IMR-90 (cell line): ENCODE measurements around the gene ZNF521. TPM values are rescaled to one million over a fixed set of nuclear protein-coding genes. Genes with fewer than 3 reads are reported as not detected.

Source experiments
- ATAC-seq: fragments of 200-7000 bp; cut with Tn5 transposase; 2 replicates; pipeline ENCODE4 v1.9.1; 2020; ENCODE audit warnings: low read depth, mild to moderate bottlenecking, moderate library complexity
- BruUV-seq: library from RNA; stranded (reverse); fragments of 400-500 nt; replicated peaks from 2 replicates; lab custom pipeline; 2021; lab: Mats Ljungman, UMichigan
- CTCF ChIA-PET: fragments of 300-600 bp; formaldehyde crosslinking; extraction: SDS; loops from one replicate; lab custom pipeline; 2021; ENCODE audit warnings: antibody characterized with exemption; lab: Yijun Ruan, JAX
- POLR2A ChIA-PET: fragments of 300-600 bp; sonication (Branson Sonifier 250); formaldehyde crosslinking; loops from one replicate; lab custom pipeline; 2022; ENCODE audit warnings: antibody characterized with exemption; ENCODE audit not compliant: unreplicated experiment; lab: Charles Lee
- DNase-seq: peaks from one replicate; pipeline ENCODE4 v3.0.0; 2013
- H2AFZ ChIP-seq: replicated peaks from 2 replicates; pipeline ENCODE3; 2013; ENCODE audit warnings: low read length, mild to moderate bottlenecking; ENCODE audit not compliant: poor library complexity
- H2AK5ac ChIP-seq: 2 replicates; pipeline ENCODE4 v1.6.1; 2013; ENCODE audit warnings: low read depth, low read length, inconsistent platforms
- H2AK9ac ChIP-seq: replicated peaks from 2 replicates; pipeline ENCODE3; 2013; ENCODE audit warnings: mild to moderate bottlenecking, low read depth, low read length, moderate library complexity; ENCODE audit not compliant: poor library complexity
- H2BK120ac ChIP-seq: 2 replicates; pipeline ENCODE4 v1.6.1; 2013; ENCODE audit warnings: low read depth, low read length, inconsistent platforms
- H2BK15ac ChIP-seq: 3 replicates; pipeline ENCODE4 v1.6.1; 2013; ENCODE audit warnings: low read depth, low read length, inconsistent platforms
- H2BK20ac ChIP-seq: 2 replicates; pipeline ENCODE4 v1.6.1; 2013; ENCODE audit warnings: low read depth, mild to moderate bottlenecking, inconsistent platforms, low read length, moderate library complexity
- H2BK5ac ChIP-seq: 2 replicates; pipeline ENCODE4 v1.6.1; 2013; ENCODE audit warnings: mild to moderate bottlenecking, low read depth, low read length, inconsistent platforms; ENCODE audit not compliant: poor library complexity, severe bottlenecking
- H3K14ac ChIP-seq: replicated peaks from 2 replicates; pipeline ENCODE4 v1.6.1; 2013; ENCODE audit warnings: low read depth, low read length, inconsistent platforms
- H3K18ac ChIP-seq: 2 replicates; pipeline ENCODE4 v1.6.1; 2013; ENCODE audit warnings: low read depth, low read length, control low read depth
- H3K23ac ChIP-seq: 2 replicates; pipeline ENCODE4 v1.6.1; 2013; ENCODE audit warnings: low read depth, low read length, inconsistent platforms
- H3K27ac ChIP-seq: 2 replicates; pipeline ENCODE4 v1.5.1; 2013; ENCODE audit warnings: mild to moderate bottlenecking, control low read depth, low read length; ENCODE audit not compliant: insufficient read depth
- H3K27me3 ChIP-seq: 2 replicates; pipeline ENCODE4 v1.6.1; 2013; ENCODE audit warnings: low read length; ENCODE audit not compliant: control insufficient read depth, insufficient read depth
- H3K36me3 ChIP-seq: 2 replicates; pipeline ENCODE4 v1.6.1; 2013; ENCODE audit warnings: low read length, mixed read lengths; ENCODE audit not compliant: control insufficient read depth, insufficient read depth
- H3K4ac ChIP-seq: 2 replicates; pipeline ENCODE4 v1.6.1; 2013; ENCODE audit warnings: low read depth, low read length, inconsistent platforms
- H3K4me1 ChIP-seq: 2 replicates; pipeline ENCODE4 v1.6.1; 2013; ENCODE audit warnings: low read length, mixed read lengths; ENCODE audit not compliant: control insufficient read depth, insufficient read depth
- H3K4me2 ChIP-seq: 2 replicates; pipeline ENCODE4 v1.6.1; 2013; ENCODE audit warnings: low read depth, mild to moderate bottlenecking, control low read depth, low read length, moderate library complexity
- H3K4me3 ChIP-seq: 2 replicates; pipeline ENCODE4 v1.5.1; 2013; ENCODE audit warnings: low read depth, mild to moderate bottlenecking, control low read depth, low read length, moderate library complexity; ENCODE audit not compliant: insufficient read depth
- H3K56ac ChIP-seq: 2 replicates; pipeline ENCODE4 v1.6.1; 2013; ENCODE audit warnings: low read length, inconsistent platforms; ENCODE audit not compliant: insufficient read depth; ENCODE audit errors: extremely low read depth
- H3K79me1 ChIP-seq, 2 experiments: 2 replicates each; pipeline ENCODE4 v1.6.1; 2013; ENCODE audit warnings: low read length in 2 of 2, inconsistent platforms in 1 of 2, low read depth in 1 of 2
- H3K9ac ChIP-seq: 2 replicates; pipeline ENCODE4 v1.6.1; 2013; ENCODE audit warnings: low read depth, low read length, control low read depth
- H3K9me1 ChIP-seq: 2 replicates; pipeline ENCODE4 v1.6.1; 2013; ENCODE audit warnings: low read length, inconsistent platforms; ENCODE audit not compliant: insufficient read depth
- H3K9me3 ChIP-seq: 2 replicates; pipeline ENCODE4 v1.6.1; 2013; ENCODE audit warnings: low read length; ENCODE audit not compliant: control insufficient read depth, insufficient read depth
- H4K20me1 ChIP-seq: 2 replicates; pipeline ENCODE4 v1.6.1; 2013; ENCODE audit warnings: low read length, inconsistent platforms; ENCODE audit not compliant: insufficient read depth
- H4K5ac ChIP-seq: 2 replicates; pipeline ENCODE4 v1.6.1; 2013; ENCODE audit warnings: mild to moderate bottlenecking, low read depth, low read length, control low read depth
- H4K8ac ChIP-seq, 2 experiments: 2 replicates each; pipeline ENCODE4 v1.6.1; 2013; ENCODE audit warnings: low read depth in 2 of 2, low read length in 2 of 2, control low read depth in 1 of 2, inconsistent platforms in 1 of 2
- H4K91ac ChIP-seq: 2 replicates; pipeline ENCODE4 v1.6.1; 2013; ENCODE audit warnings: low read depth, low read length, inconsistent platforms; ENCODE audit not compliant: insufficient read depth
- CEBPB ChIP-seq: IDR thresholded peaks from 2 replicates; pipeline ENCODE4 v1.6.1; 2012; ENCODE audit warnings: low read depth, low read length, improper control_type of control experiment
- CHD1 ChIP-seq: IDR thresholded peaks from 2 replicates; pipeline ENCODE4 v1.6.1; 2012; ENCODE audit warnings: low read depth, low read length, improper control_type of control experiment
- FOS ChIP-seq: fragments of 150-350 bp; IDR thresholded peaks from 2 replicates; pipeline ENCODE4 v1.6.1; 2016; ENCODE audit warnings: low read depth, low read length
- MAZ ChIP-seq: IDR thresholded peaks from 2 replicates; pipeline ENCODE4 v1.6.1; 2012; ENCODE audit warnings: low read depth, mild to moderate bottlenecking, low read length, improper control_type of control experiment, moderate library complexity, borderline replicate concordance
- MXI1 ChIP-seq: IDR thresholded peaks from 2 replicates; pipeline ENCODE4 v1.6.1; 2012; ENCODE audit warnings: low read depth, mild to moderate bottlenecking, low read length, moderate library complexity, borderline replicate concordance
- POLR2A ChIP-seq: IDR thresholded peaks from 2 replicates; pipeline ENCODE4 v1.6.1; 2012; ENCODE audit warnings: mild to moderate bottlenecking, low read depth, low read length
- RAD21 ChIP-seq: IDR thresholded peaks from 2 replicates; pipeline ENCODE4 v1.6.1; 2012; ENCODE audit warnings: low read length, improper control_type of control experiment
- SMC3 ChIP-seq: fragments of 150-350 bp; IDR thresholded peaks from 2 replicates; pipeline ENCODE4 v1.6.1; 2016; ENCODE audit warnings: low read depth, mild to moderate bottlenecking, antibody characterized with exemption, low read length, moderate library complexity
- WGBS, 2 experiments: methylation state at CpG; one replicate each; pipeline versions ENCODE4 v1.1.5 to v1.1.7; 2013; ENCODE audit warnings: missing lambda C conversion rate in 2 of 2; ENCODE audit not compliant: insufficient read length in 1 of 2; ENCODE audit errors: extremely low coverage in 2 of 2; 5-methylcytosine and 5-hydroxymethylcytosine counted together
- dilution Hi-C: fragments of 300-500 bp; cut with HindIII; formaldehyde crosslinking; loops from one replicate; pipeline ENCODE4 v1.14.3; 2018; ENCODE audit warnings: low sequenced_read_pairs; ENCODE audit not compliant: unreplicated experiment
- in situ Hi-C: fragments of 300-500 bp; cut with MboI; formaldehyde crosslinking; loops from 3 replicates; pipeline ENCODE4 v1.14.3; 2019; ENCODE audit warnings: low sequenced_read_pairs, inconsistent platforms, mixed read lengths
- intact Hi-C: fragments of 100-400 bp; cut with micrococcal nuclease; formaldehyde crosslinking; loops from 2 replicates; pipeline ENCODE4 v1.10.0; 2022
- polyA plus RNA-seq, 3 experiments: library from polyadenylated mRNA; depleted of rRNA; stranded (reverse); fragments of >200 nt; gene quantifications; 2 replicates each; pipeline ENCODE4 v1.2.3, GENCODE V29; 2012; ENCODE audit warnings: low replicate concordance in 1 of 3
- total RNA-seq: library from RNA; depleted of rRNA; stranded (reverse); fragments of >200 nt; gene quantifications from 2 replicates; pipeline ENCODE4 v1.2.3, GENCODE V29; 2012
- TF ChIP-seq, protein P1 (sequence below): conservative IDR thresholded peaks from 2 replicates; pipeline ENCODE4 v1.5.1; 2012; ENCODE audit warnings: mild to moderate bottlenecking, low read depth, low read length, improper control_type of control experiment
- TF ChIP-seq, protein P2 (sequence below): fragments of 150-350 bp; IDR thresholded peaks from 2 replicates; pipeline ENCODE4 v1.6.1; 2017; ENCODE audit warnings: mild to moderate bottlenecking, antibody characterized with exemption, low read length, low read depth

The ZNF521 gene
- total and polyA plus RNA-seq, 2 of the 4 experiments (the other 2 are of a cell fraction): 21.5 to 59.3 TPM

DNA sequence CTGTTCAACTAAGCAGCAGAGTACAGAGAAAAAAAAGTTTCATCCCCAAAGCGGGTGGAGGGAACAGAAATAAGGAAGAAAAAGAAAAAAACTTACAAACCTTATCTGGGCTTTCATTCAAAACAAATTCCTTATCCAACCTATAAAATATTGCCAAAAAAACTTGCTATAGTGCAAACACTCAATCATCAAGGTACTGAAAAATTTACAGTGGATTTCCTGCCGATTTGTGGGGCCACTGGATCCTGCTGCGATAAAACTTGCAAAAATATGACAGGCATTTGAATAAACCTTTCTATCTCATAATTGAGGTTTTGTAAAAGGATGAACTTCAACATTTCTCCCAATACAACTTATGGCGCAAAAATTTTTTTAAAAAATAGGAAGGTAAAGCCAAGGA lies 77.0 kb downstream of the ZNF521 start:
- H4K20me1 ChIP-seq: peaks cover 5% of the 10 kb centered on the region; the same call in 1 of the 2 replicates
- no peak overlapping the region for H3K18ac ChIP-seq
- H3K4ac ChIP-seq: no peak overlapping the region
- no peak overlapping the region for H4K91ac ChIP-seq
- no peak overlapping the region for H3K4me3 ChIP-seq
- H3K56ac ChIP-seq: no peak overlapping the region
- in situ Hi-C loops: no loop called here
- peaks cover 3% of the 10 kb centered on the region for H3K4me1 ChIP-seq
- no peak overlapping the region for H4K8ac ChIP-seq
- H3K9me1 ChIP-seq: peaks cover 2% of the 10 kb centered on the region
- no peak overlapping the region for H2BK20ac ChIP-seq
- no peak overlapping the region for H3K9ac ChIP-seq
- dilution Hi-C loops: no loop called here
- H3K27me3 ChIP-seq: no peaks in the 10 kb centered on the region
- H4K5ac ChIP-seq: no peak overlapping the region
- H3K36me3 ChIP-seq: no peaks in the 10 kb centered on the region
- ChIA-PET POLR2A (no interaction called here), CTCF (no interaction called here)
- no peak overlapping the region for H3K27ac ChIP-seq
- H2AK9ac ChIP-seq: no peak overlapping the region
- no peak for ATAC-seq
- H2BK5ac ChIP-seq: no peak overlapping the region
- H3K9me3 ChIP-seq: no peaks in the 10 kb centered on the region
- no peak for DNase-seq
- H2BK15ac ChIP-seq: no peak overlapping the region
- no peak overlapping the region for H2AFZ ChIP-seq
- TF ChIP-seq MXI1 (no peak), SMC3 (no peak), MAZ (no peak), CEBPB (no peak), POLR2A (no peak), CHD1 (no peak), RAD21 (no peak), FOS (no peak)
- TF ChIP-seq, protein P1, sequence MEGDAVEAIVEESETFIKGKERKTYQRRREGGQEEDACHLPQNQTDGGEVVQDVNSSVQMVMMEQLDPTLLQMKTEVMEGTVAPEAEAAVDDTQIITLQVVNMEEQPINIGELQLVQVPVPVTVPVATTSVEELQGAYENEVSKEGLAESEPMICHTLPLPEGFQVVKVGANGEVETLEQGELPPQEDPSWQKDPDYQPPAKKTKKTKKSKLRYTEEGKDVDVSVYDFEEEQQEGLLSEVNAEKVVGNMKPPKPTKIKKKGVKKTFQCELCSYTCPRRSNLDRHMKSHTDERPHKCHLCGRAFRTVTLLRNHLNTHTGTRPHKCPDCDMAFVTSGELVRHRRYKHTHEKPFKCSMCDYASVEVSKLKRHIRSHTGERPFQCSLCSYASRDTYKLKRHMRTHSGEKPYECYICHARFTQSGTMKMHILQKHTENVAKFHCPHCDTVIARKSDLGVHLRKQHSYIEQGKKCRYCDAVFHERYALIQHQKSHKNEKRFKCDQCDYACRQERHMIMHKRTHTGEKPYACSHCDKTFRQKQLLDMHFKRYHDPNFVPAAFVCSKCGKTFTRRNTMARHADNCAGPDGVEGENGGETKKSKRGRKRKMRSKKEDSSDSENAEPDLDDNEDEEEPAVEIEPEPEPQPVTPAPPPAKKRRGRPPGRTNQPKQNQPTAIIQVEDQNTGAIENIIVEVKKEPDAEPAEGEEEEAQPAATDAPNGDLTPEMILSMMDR: no peak
- TF ChIP-seq, protein P2, sequence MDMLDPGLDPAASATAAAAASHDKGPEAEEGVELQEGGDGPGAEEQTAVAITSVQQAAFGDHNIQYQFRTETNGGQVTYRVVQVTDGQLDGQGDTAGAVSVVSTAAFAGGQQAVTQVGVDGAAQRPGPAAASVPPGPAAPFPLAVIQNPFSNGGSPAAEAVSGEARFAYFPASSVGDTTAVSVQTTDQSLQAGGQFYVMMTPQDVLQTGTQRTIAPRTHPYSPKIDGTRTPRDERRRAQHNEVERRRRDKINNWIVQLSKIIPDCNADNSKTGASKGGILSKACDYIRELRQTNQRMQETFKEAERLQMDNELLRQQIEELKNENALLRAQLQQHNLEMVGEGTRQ: no peak
- no peak overlapping the region for H2AK5ac ChIP-seq
- no peak overlapping the region for H3K4me2 ChIP-seq
- WGBS, 2 experiments: no CpG with 5 or more reads among the region's 4 CpGs
- no peak overlapping the region for H3K14ac ChIP-seq
- intact Hi-C loops: no loop called here
- BruUV-seq: no TSS peak
- H3K23ac ChIP-seq: no peak overlapping the region
- no peak overlapping the region for H2BK120ac ChIP-seq
- peaks cover under 1 to 20% of the 10 kb centered on the region in 2 experiments for H3K79me1 ChIP-seq
